ENCODE results near the gene ZNF84.
A peak's percentile ranks its signal among the peaks of the same experiment; 100 is the strongest.

Gene ZNF84

DNA sequence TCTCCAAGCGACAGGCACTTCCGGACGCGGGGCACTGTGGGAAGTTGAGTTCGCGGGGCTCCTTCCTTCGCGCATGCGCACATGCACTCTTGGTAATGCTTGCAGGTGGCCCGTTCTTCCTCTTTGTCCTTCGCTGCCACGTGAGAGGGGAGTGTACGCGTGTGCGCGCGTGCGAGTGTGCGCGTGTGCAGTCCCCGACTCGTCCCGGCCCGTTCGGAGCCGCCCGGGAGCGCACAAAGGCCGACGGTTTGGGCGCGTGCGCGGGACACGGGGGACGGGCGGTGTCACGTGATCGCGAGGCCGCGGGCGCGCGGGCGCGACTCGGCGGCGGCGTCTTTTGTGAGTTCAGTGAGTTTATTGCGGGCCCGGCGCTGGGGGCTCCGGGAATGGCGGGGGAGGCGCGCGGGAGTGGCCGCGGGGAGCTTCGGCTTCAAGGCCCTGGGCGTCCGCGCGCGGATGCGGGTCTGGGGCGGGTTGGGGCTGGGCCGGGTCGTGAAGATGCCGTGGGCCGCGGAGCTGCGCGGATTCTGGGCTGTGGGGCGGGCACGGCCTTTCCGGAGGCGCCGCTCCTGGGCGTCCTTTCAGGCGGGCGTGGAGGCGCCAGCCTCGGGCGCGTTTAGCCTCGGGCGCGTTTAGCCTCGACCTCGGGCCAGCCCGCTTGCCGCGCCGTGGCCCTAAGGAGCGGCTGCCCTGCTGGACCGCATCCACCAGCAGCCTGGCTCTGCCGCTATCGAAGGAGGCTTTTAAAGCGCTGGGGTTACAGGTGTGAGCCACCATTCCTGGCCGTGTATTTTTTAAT is at the start of gene ZNF84:
ZNF84 (plus strand) TSS at position 303 of the 799 bp plus-strand sequence. CDS start 3,959 bp downstream, outside the sequence.
- peak; percentile 90 to 96 for DNase-seq

DNA sequence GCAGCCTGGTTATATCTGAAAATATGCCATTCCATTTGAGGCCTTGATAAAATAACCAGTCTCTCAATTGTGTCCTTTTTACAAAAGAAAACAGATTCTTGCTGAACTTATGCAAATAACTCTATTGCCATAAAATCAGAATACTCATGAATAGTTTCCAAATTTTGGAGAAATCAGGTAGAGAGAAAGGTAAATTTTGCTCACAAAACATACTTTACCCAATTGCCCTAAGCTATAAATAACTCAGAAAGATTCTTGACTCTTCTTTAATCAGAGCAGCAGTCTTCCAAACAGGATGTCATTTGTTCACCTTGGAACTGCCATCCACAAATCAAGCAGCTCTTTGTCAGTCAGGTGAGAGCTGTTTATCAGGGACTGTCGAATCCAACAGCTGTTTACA is 38.6 kb upstream of the ZNF84 start:
- no peak for DNase-seq

DNA sequence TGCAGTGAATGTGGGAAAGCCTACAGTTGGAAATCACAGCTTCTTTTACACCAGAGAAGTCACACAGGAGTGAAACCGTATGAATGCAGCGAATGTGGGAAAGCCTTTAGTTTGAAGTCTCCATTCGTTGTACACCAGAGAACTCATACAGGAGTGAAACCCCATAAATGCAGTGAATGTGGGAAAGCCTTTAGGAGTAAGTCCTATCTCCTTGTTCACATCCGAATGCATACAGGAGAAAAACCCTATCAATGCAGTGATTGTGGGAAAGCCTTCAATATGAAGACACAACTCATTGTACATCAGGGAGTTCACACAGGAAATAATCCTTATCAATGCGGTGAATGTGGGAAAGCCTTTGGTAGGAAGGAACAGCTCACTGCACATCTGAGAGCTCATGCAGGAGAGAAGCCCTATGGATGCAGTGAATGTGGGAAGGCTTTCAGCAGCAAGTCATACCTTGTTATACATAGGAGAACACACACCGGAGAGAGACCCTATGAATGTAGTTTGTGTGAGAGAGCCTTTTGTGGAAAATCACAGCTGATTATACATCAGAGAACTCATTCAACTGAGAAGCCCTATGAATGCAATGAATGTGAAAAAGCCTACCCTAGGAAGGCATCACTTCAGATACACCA is 26.5 kb upstream of the ZNF84 start:
- no peak for DNase-seq

DNA sequence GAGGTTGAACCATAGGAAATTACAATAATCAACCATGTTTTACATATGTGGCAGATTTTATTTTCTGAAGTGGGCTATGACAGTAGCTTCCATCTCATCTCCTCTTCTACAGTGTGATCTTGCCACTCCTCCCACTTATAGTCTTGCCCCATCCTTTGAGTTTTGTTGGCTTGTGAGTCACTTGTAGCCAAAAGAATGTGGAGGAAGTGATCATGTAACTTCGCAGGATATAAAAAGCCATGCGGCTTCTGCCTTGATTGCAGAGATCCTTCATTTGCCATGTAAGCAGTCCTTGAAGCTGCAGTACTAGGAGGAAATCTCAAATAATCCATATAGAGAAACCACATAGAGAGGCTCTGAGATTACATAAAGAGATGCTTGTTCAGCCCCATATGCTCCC is 13.7 kb upstream of the ZNF84 start:
- no peak for DNase-seq

DNA sequence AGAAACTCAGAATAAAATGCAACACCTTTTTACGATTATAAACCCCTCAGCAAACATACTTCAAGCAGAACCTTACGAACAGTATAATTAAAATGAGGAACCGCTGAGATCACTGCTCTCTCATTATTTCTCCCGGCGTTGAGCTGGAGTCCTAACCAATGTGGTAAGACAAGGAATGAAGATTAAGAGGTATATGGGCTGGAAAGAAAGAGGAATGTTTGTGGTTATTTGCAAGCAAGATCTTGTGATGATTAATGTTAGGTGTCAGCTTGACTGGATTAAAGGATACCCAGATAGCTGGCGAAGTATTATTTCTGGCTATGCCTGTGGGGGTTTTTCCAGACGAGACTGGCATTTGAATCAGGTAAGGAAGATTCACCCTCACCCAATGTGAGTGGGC is 10.3 kb upstream of the ZNF84 start:
- DNase-seq, result no peak

DNA sequence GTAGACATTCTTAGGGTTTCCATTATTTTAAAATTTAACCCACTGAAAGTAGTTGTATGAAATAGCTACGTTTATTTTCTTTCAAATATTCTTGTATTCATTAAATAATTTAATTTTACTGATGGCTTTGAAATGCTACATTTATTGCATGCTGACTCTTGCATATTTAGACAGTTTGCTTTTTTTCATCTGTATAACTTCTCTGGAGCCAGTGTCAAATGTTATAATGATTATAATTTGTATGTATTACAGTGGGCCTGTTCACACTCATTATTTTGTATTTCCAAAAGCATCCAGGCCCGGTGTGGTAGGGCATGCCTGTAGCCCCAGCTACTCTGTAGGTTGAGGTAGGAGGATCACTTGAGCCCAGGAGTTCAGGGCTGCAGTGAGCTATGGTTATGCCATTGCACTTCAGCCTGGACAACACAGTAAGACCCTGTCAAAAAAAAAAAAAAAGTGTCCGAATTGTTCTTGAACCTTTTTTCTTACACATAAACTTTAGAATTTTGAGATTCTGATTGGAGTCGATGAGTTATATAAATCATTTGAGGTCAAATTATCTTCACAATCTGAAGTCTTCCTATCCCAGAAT is 905 bp downstream of the ZNF84 start:
- DNase-seq, result no peak

DNA sequence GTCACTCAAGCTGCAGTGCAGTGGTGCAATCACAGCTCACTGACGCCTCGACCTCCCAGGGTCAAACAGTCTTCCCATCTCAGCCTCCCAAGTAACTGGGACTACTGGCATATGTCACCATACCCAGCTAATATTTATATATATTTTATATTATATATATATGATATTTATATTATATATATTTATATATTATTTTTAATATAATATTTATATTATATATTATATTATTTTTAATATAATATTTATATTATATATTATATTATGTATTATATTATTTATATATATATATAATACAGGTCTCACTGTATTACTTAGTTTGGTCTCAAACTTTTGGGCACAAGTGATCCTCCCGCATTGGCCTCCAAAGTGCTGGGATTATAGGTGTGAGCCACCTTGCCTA is 9.4 kb downstream of the ZNF84 start:
- DNase-seq, result no peak

DNA sequence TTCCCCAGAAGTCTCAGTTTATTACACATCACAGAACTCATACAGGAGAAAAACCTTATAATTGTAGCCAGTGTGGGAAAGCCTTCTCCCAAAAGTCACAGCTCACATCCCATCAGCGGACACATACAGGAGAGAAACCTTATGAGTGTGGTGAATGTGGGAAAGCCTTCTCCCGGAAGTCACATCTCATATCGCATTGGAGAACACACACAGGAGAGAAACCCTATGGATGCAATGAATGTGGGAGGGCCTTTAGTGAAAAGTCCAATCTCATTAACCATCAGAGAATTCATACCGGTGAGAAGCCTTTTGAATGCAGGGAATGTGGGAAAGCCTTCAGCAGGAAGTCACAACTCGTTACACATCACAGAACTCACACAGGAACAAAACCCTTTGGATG is 20.1 kb downstream of the ZNF84 start:
- no peak for DNase-seq

DNA sequence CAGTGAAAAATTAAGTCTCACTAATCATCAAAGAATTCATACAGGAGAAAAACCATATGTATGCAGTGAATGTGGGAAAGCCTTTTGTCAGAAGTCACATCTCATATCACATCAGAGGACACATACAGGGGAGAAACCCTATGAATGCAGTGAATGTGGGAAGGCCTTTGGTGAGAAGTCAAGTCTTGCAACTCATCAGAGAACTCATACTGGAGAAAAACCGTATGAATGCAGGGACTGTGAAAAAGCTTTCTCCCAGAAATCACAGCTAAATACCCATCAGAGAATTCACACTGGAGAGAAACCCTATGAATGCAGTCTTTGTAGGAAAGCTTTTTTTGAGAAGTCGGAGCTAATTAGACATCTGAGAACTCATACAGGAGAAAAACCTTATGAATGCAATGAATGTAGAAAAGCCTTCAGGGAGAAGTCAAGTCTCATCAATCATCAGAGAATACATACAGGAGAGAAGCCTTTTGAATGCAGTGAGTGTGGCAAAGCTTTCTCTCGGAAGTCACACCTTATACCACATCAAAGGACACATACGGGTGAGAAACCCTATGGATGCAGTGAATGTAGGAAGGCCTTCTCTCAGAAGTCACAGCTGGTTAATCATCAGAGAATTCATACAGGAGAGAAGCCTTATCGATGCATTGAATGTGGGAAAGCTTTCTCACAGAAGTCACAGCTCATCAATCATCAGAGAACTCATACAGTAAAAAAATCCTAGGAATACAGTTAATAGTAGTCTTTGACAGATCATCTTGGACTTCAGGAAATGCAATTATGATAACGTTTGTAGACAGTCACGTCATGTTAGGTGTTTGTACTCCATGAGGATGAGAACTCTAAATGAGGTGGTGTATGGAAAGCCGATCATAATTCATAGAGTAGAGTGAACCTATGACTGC is 21.1 kb downstream of the ZNF84 start:
- no peak for DNase-seq

DNA sequence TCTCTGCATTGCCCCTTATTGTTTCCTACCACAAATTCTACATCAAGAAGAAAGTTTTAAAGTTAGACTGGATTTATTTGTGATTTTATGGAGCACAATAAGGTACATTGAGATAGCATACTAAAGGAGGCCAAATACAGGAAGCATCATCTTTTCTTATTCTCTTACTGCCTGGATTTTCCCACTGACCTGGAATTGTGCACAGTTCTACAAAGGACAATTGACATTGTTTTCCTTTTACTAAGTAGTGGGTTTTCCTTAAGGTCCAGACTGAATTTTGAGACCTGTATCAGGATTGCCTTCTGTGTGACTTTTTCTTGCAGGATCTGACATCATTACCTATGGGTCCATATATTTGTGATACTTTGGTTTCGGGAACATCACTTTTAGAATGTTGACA is 24.6 kb downstream of the ZNF84 start:
- no peak for DNase-seq

DNA sequence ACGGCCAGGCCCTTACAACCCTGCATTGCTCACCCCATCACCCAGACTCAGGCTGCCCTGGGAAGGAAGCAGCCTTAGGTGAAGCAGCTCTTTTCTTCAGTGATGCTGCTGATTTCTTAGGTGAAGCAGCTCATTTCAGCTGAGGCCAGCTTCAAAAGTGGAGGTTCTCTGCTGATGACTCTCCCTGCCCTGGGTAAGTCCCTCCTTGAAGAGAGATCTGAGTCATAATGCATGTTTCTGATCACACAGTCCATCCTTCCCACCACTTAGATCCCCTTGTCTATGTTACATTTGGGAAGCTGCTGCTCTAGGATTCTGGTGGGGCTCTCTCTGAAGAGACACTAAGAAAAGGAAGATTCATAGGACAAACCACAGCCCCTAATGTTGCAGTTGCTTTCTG is 26.2 kb downstream of the ZNF84 start:
- DNase-seq, result no peak

DNA sequence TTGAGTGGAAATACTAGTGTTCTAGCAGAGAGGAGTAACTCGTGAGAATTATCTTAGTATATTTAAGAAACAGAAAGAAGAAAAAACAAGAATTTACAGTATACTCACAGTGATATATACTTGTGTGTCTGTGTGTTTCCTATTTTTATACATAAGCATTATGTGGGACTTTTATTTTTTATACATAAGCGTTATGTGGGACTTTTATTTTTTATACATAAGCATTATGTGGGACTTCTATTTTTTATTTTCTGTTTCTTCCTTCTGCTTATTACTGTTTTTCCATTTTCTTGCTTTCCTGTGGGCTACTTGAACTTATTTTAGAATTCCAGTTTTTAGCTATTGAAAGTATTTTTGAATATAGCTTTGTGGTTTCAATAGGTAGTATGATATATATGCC is 36.5 kb downstream of the ZNF84 start:
- DNase-seq, result no peak

DNA sequence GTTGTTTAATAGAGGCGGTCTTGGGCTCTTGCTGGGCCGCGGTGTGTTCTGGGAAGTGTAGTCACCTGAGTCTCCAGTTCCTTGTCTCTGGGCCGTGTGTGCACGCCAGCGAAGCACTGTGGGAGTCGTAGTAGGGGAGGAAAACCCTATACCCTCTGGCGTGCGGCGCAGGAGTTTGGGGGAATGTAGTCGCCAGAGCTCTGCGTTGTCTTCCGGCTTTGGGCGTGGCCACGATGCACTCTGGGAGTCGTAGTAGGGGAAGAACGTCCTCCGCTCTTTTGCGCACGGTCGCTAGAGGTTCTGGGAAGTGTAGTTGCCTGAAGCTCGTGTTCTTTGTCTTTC is 42.7 kb downstream of the ZNF84 start:
- DNase-seq, result peak; percentile 85 to 86

DNA sequence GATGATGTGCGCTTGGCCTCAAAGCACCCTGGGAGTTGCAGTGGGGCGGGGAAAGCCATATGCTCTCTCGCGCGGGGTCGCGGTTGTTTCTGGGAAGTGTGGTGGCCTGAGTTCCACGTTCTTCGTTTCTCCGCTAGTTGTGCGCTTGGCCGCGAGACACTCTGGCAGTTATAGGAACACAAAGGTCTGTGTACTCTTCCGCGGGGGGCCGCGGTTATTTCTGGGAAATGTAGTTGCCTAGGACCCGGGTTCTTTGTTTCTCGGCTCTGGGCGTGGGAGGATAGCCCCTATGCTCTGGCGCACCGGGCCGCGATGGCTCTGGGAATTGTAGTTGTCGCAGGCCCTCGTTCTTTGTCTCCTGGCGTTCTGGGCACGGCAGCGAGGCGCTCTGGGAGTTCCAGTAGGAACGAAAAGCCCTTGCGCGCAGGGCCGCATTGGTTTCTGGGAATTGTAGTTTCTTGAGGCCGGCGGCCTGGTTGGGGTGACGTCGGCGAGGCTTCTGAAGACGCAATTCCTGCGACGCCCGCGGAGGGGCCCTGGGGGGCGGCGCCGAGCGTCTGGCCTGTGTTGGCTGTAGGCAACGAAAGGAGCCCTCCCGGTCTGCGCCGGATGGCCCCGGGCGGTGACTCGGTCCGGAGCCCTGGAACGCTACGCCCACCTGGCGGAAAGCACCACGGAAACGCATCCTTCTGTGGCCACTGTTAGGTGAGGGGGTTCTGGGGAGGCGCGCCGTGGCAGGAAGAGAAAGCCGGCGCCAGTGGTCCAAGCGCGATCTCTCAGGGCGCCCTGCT is 43.3 kb downstream of the ZNF84 start, which contains the start of gene ZNF140:
ZNF140 (plus strand) TSS at position 556 of the 791 bp plus-strand sequence. CDS start 398 bp downstream, outside the sequence.
- DNase-seq, result peak; percentile 85 to 88

DNA sequence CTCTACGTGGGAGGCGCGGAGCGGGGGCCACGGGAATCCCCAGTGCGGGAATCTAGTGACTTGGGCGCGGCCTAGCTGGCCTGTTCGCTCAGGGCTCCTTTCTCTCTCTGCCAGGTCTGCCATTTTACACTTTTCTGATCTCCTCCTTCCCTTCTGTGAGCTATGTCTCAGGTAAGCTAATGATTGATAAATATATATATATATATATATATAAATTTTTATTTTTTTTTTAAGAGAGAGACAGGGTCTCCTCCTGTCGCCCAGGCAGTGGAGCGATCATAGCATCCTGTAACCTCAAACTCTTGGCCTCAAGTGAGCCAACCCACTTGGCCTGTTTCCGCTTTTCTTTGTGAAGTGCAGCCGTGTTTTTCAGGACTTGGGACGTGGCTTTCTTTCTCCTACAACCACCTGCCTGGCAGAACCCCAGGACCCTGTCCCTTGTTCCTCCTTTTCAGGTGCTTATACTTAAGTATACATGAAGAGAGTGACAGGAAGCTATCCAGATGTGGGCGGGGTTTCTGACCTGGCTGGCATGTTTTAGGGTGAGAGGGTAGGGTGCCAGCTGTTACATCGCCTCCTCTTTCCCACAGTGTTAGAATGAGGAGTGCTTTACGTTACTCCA is 44.0 kb downstream of the ZNF84 start:
- DNase-seq, result no peak

DNA sequence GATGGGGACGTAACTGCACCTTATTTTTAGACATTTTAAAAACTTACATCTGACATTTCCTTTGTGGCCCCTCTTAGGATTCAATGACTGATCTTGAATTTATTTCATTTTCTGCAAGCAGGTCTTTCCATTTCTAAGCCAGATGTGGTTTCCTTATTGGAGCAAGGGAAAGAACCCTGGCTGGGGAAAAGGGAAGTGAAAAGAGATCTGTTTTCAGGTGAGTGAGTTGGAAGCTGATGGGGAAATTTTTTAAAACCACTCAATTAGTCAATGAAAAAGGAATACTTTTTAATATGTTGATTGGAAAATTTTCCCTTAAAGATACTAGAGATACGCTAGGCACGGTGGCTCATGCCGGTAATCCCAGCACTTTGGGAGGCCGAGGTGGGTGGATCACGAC is 46.0 kb downstream of the ZNF84 start:
- no peak for DNase-seq

DNA sequence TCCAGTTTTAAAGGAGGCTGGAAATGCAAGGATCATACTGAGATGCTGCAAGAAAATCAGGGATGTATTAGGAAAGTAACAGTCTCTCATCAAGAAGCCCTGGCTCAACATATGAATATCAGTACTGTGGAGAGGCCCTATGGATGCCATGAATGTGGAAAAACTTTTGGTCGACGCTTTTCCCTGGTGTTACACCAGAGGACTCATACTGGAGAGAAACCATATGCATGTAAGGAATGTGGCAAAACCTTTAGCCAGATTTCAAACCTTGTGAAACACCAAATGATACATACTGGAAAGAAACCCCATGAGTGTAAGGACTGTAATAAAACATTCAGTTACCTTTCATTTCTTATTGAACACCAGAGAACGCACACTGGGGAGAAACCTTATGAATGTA is 68.3 kb downstream of the ZNF84 start:
- DNase-seq, result no peak

DNA sequence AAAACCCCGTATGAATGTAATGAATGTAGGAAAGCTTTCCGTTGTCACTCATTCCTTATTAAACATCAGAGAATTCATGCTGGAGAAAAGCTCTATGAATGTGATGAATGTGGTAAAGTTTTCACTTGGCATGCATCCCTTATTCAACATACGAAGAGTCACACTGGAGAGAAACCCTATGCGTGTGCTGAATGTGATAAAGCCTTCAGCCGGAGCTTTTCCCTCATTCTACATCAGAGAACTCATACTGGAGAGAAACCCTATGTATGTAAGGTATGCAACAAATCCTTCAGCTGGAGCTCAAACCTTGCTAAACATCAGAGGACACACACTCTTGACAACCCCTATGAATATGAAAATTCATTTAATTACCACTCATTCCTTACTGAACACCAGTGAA is 68.9 kb downstream of the ZNF84 start:
- no peak for DNase-seq

DNA sequence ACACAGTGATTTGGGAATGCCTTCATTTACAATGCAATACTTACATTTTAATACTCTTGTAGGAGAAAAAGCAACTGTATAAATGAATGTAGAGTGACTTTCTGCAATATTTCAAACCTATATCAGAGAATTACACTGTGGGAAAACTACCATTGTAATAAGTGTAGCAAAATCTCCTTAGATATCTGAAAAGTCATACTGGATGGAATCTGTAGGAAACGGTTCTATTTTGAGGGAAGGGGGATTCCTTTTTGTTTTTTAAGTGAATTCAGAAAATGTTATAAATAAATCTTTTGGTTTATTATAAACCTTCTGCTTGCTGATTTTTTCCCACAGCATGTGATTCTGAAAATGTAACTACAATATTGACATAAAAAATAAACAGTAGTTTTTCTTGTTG is 69.8 kb downstream of the ZNF84 start:
- no peak for DNase-seq

DNA sequence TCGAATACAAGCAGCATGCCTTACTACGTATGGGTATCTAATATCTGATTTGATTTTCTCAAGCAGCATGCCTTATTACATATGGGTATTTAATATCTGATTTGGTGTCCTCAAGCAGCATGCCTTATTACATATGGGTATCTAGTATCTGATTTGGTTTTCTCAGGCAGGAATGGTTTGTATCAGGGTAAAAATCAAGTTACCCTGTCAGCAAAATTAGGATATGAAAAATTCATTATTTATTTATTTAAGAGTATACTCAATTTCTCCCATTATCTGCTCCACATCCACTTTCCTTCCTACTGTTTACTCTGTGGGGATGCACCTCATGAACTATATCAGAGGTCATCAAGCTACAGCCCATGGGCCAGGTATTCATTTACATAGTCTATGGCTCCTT is 70.8 kb downstream of the ZNF84 start:
- DNase-seq, result no peak
